Testis (tissue), 3 donors: ENCODE measurements around the gene LAMTOR3. TPM values are rescaled to one million over a fixed set of nuclear protein-coding genes. Genes with fewer than 3 reads are reported as not detected.
A peak's percentile ranks its signal among the peaks of the same experiment; 100 is the strongest.

Experiments used
- DNase-seq: peaks from one replicate; pipeline ENCODE4 v3.0.0-alpha.2; 2019
- H3K27ac ChIP-seq, 2 donors: fragments of 200-600 bp; sonication (generic); one replicate each; pipeline ENCODE4 v1.5.1; 2019
- H3K27me3 ChIP-seq: fragments of 200-600 bp; sonication (generic); one replicate; pipeline ENCODE4 v1.5.1; 2019
- H3K36me3 ChIP-seq: fragments of 200-600 bp; sonication (generic); one replicate; pipeline ENCODE4 v1.5.1; 2017; ENCODE audit warnings: low read depth; ENCODE audit errors: missing control alignments
- H3K4me1 ChIP-seq: fragments of 200-600 bp; sonication (generic); one replicate; pipeline ENCODE4 v1.5.1; 2019
- H3K4me3 ChIP-seq, 2 donors: fragments of 200-600 bp; sonication (generic); one replicate each; pipeline ENCODE4 v1.5.1; 2017 to 2019
- H3K9me3 ChIP-seq: fragments of 200-600 bp; sonication (generic); one replicate; pipeline ENCODE4 v1.5.1; 2017
- POLR2A ChIP-seq: fragments of 450-650 bp; IDR thresholded peaks from one replicate; pipeline ENCODE4 v1.6.1; 2017; ENCODE audit warnings: antibody characterized with exemption, mild to moderate bottlenecking, moderate library complexity
- WGBS, 2 donors: methylation state at CpG; one replicate each; pipeline ENCODE4 v1.1.5; 2018; 5-methylcytosine and 5-hydroxymethylcytosine counted together
- intact Hi-C: fragments of 100-400 bp; cut with DNase I; formaldehyde crosslinking; loops from one replicate; pipeline ENCODE4 v1.15.1; 2023; ENCODE audit warnings: low total_unique reads
- polyA plus RNA-seq: library from polyadenylated mRNA; stranded (reverse); fragments of 350-450 nt; fragmentation: Illumina TruSeq; extraction: RNeasy Lipid Tissue Mini Kit (QIAGEN cat#74804); gene quantifications from one replicate; pipeline ENCODE4 v1.2.3, GENCODE V29; 2014; ENCODE audit warnings: low read depth, low replicate concordance; ENCODE audit not compliant: insufficient read depth
- total RNA-seq, 2 donors: library from RNA; depleted of rRNA; stranded (reverse); fragments of >200 nt; gene quantifications; one replicate each; pipeline ENCODE4 v1.2.3, GENCODE V29; 2016
- TF ChIP-seq, protein P1 (sequence below), 3 experiments: fragments of 450-650 bp in 2 of 3; fragments of 200-600 bp in 1 of 3; sonication (generic) in 1 of 3; IDR thresholded peaks; one replicate each; pipeline ENCODE4 v1.5.1; 2016 to 2019; ENCODE audit warnings: antibody characterized with exemption in 3 of 3, mild to moderate bottlenecking in 2 of 3, moderate library complexity in 1 of 3

The LAMTOR3 gene
- total and polyA plus RNA-seq, 3 donors from 2014 or later = 42.0 to 51.7 (median 50.2) TPM

DNA sequence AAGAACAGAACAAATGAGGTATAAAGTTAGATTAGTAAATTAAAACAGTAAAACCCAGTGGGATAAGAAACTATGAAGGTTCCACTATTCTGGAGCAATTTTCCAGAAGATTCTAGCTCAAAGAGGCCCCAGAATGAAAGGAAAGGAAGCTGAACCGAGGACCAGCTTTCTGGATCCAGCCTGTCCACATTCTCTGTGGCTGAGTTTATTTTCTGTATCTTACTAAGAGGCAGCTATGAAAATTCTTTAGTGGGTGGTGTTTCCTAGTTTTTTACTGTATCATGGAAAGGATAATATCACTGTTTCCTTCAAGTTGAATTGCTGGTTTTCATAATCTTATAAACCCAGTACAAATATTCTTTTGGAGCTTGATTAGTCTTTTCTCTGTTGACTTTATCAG, 65.8 kb downstream of the LAMTOR3 start:
- Histone ChIP-seq H3K27me3 (no peaks in the 10 kb centered on the region), H3K36me3 (no peaks in the 10 kb centered on the region), H3K4me1 (no peaks in the 10 kb centered on the region), H3K27ac (peak overlapping the region; percentile 10 to 12), H3K4me3 (no peak overlapping the region), H3K9me3 (no peaks in the 10 kb centered on the region)
- DNase-seq = no peak
- TF ChIP-seq, protein P1, sequence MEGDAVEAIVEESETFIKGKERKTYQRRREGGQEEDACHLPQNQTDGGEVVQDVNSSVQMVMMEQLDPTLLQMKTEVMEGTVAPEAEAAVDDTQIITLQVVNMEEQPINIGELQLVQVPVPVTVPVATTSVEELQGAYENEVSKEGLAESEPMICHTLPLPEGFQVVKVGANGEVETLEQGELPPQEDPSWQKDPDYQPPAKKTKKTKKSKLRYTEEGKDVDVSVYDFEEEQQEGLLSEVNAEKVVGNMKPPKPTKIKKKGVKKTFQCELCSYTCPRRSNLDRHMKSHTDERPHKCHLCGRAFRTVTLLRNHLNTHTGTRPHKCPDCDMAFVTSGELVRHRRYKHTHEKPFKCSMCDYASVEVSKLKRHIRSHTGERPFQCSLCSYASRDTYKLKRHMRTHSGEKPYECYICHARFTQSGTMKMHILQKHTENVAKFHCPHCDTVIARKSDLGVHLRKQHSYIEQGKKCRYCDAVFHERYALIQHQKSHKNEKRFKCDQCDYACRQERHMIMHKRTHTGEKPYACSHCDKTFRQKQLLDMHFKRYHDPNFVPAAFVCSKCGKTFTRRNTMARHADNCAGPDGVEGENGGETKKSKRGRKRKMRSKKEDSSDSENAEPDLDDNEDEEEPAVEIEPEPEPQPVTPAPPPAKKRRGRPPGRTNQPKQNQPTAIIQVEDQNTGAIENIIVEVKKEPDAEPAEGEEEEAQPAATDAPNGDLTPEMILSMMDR (IDR thresholded peaks at IDR 0.05) = no peak
- no peak for TF ChIP-seq POLR2A
- intact Hi-C loops = no loop called here
- 51 to 63% methylated on average over 1 of the region's 1 CpG for WGBS, 2 donors

Other genes starting within 250 kb of the LAMTOR3 start
- under 1 TPM; 0.39 to 0.81 TPM for gene C4orf54, start 236.6 kb downstream of the LAMTOR3 start, total RNA-seq
- gene C4orf54, start 236.6 kb downstream of the LAMTOR3 start, polyA plus RNA-seq = 0.46 TPM
- 1 to 10 TPM in 1 of 2 donors, under 1 TPM in 1; 0.50 to 1.1 TPM for gene DAPP1, start 77.6 kb downstream of the LAMTOR3 start, total RNA-seq
- gene DAPP1, start 77.6 kb downstream of the LAMTOR3 start, polyA plus RNA-seq = 2.4 TPM
- gene DNAJB14, start 52.2 kb upstream of the LAMTOR3 start, total RNA-seq = 10 to 100 TPM; 19.9 to 22.4 TPM
- 7.7 TPM for gene DNAJB14, start 52.2 kb upstream of the LAMTOR3 start, polyA plus RNA-seq
- 10 to 100 TPM; 73.0 to 91.5 TPM for gene H2AZ1, start 55.8 kb upstream of the LAMTOR3 start, total RNA-seq
- 260 TPM for gene H2AZ1, start 55.8 kb upstream of the LAMTOR3 start, polyA plus RNA-seq